Kidney (tissue), 14 donors: ENCODE results near the gene FHOD3. TPM values are rescaled to one million over a fixed set of nuclear protein-coding genes. Genes with fewer than 3 reads are reported as not detected.

Experiments used
- DNase-seq, 5 donors: peaks; one replicate each; pipeline ENCODE4 v3.0.0-alpha.2; 2013 to 2020
- FAIRE-seq: peaks from 2 replicates; lab custom pipeline; 2012; peaks lifted over from hg19 to GRCh38; lab: Jason Lieb, UNC
- H3K27ac ChIP-seq, 2 donors: one replicate each; pipeline ENCODE4 v1.7.0; 2013; ENCODE audit warnings: low read depth in 2 of 2, low read length in 2 of 2, inconsistent platforms in 1 of 2
- H3K27me3 ChIP-seq: one replicate; pipeline ENCODE4 v1.7.1; 2013; ENCODE audit warnings: low read length, inconsistent platforms; ENCODE audit not compliant: control insufficient read depth, insufficient read depth
- H3K36me3 ChIP-seq, 3 donors: one replicate each; pipeline versions ENCODE4 v1.7.0 to v1.7.1; 2013; ENCODE audit warnings: low read length in 3 of 3, control low read depth in 1 of 3, inconsistent platforms in 1 of 3; ENCODE audit not compliant: insufficient read depth in 3 of 3, control insufficient read depth in 2 of 3
- H3K4me1 ChIP-seq, 3 donors: one replicate each; pipeline versions ENCODE4 v1.7.0 to v1.7.1; 2013; ENCODE audit warnings: low read length in 3 of 3, inconsistent platforms in 1 of 3, low read depth in 1 of 3; ENCODE audit not compliant: control insufficient read depth in 2 of 3, insufficient read depth in 2 of 3
- H3K4me3 ChIP-seq, 3 donors: one replicate each; pipeline versions ENCODE4 v1.7.0 to v1.8.1; 2013; ENCODE audit warnings: low read length in 3 of 3, control low read depth in 1 of 3, inconsistent platforms in 1 of 3
- H3K9ac ChIP-seq, 3 donors: one replicate each; pipeline versions ENCODE4 v1.7.0 to v1.7.1; 2013; ENCODE audit warnings: low read length in 3 of 3, control low read depth in 1 of 3, inconsistent platforms in 1 of 3
- H3K9me3 ChIP-seq, 3 donors: one replicate each; pipeline versions ENCODE4 v1.7.0 to v1.7.1; 2013; ENCODE audit warnings: low read length in 3 of 3, control low read depth in 1 of 3, inconsistent platforms in 1 of 3; ENCODE audit not compliant: control insufficient read depth in 2 of 3, insufficient read depth in 1 of 3
- intact Hi-C: fragments of 100-400 bp; cut with DNase I; formaldehyde crosslinking; loops from one replicate; pipeline ENCODE4 v1.11.1; 2022
- polyA plus RNA-seq: library from polyadenylated mRNA; stranded (reverse); fragments of 350-450 nt; fragmentation: Illumina TruSeq; extraction: RNeasy Lipid Tissue Mini Kit (QIAGEN cat#74804); gene quantifications from one replicate; pipeline ENCODE4 v1.2.3, GENCODE V29; 2014; ENCODE audit warnings: low read depth, low replicate concordance; ENCODE audit not compliant: insufficient read depth
- total RNA-seq: library from RNA; stranded (reverse); fragmentation: NEBNext Ultra II Directional; extraction: Animal tissue kit (Norgen Biotek cat#: 25700); gene quantifications from one replicate; pipeline ENCODE4 v1.2.1, GENCODE V29; 2021
- TF ChIP-seq, protein P1 (sequence below): IDR thresholded peaks from 3 replicates; pipeline ENCODE4 v1.5.1; 2012; ENCODE audit warnings: mild to moderate bottlenecking, moderate library complexity, borderline replicate concordance; ENCODE audit not compliant: insufficient read depth; ENCODE audit errors: extremely low read depth
- donor health status: control.
- donor health status: control.
- donor health status: control.
- donor health status: control.
- donor health status: control.
- donor health status: DM: yes; HTN: yes; CAD: no.
- donor health status: Normal renal cell carcinoma (clear cell type).

Gene FHOD3
- total and polyA plus RNA-seq, 2 donors from 2014 or later: 21.5 to 28.0 TPM

DNA sequence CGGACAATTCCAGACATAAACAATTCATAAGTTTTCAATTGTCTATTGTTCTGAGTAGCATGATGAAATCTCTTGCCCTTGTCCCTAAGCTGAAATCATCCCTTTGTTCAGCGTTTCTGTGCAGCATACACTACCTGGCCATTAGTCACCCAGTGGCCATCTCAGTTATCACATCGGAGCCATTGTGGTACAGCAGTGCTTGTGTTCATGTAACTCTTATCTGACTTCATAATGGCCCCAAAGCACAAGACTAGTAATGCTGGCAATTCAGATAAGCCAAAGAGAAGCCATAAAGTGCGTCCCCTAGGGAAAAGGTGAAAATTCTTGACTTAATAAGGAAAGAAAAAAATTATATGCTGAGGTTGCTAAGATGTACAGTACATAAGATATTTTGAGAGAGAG, 127.2 kb downstream of the FHOD3 start:
- Histone ChIP-seq H3K9me3 (no peaks in the 10 kb centered on the region), H3K27me3 (no peaks in the 10 kb centered on the region), H3K36me3 (no peaks in the 10 kb centered on the region), H3K9ac (no peak overlapping the region), H3K4me1 (peaks cover 0 to 7% (median 5%) of the 10 kb centered on the region in 3 donors), H3K27ac (no peak overlapping the region), H3K4me3 (no peak overlapping the region)
- FAIRE-seq (no peak), DNase-seq (no peak)
- TF ChIP-seq, protein P1, sequence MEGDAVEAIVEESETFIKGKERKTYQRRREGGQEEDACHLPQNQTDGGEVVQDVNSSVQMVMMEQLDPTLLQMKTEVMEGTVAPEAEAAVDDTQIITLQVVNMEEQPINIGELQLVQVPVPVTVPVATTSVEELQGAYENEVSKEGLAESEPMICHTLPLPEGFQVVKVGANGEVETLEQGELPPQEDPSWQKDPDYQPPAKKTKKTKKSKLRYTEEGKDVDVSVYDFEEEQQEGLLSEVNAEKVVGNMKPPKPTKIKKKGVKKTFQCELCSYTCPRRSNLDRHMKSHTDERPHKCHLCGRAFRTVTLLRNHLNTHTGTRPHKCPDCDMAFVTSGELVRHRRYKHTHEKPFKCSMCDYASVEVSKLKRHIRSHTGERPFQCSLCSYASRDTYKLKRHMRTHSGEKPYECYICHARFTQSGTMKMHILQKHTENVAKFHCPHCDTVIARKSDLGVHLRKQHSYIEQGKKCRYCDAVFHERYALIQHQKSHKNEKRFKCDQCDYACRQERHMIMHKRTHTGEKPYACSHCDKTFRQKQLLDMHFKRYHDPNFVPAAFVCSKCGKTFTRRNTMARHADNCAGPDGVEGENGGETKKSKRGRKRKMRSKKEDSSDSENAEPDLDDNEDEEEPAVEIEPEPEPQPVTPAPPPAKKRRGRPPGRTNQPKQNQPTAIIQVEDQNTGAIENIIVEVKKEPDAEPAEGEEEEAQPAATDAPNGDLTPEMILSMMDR: peak; percentile 5
- intact Hi-C loops: no loop called here

DNA sequence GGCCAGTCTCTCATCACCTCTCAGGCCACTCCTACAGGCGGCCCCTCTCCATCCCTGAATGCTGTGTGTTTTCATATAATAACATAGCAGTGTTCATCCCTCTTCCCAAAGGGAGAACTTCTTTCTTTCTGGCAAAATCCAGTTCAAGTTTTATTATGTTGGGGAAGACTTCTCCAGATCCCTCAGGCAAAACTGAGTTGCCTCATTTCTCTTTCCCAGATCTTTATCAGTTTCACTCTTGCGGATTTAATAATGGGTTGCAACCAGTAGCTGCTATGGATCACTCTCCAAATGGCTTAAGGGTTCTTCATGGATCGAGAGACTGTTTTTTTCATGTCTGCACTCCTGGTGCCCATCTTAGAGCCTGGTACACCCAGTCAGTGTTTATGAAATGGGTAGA, 129.9 kb downstream of the FHOD3 start:
- TF ChIP-seq, protein P1: no peak
- H3K9me3 ChIP-seq: no peaks in the 10 kb centered on the region
- H3K36me3 ChIP-seq: no peaks in the 10 kb centered on the region
- intact Hi-C loops: no loop called here
- H3K4me1 ChIP-seq: no peaks in the 10 kb centered on the region
- no peak overlapping the region for H3K4me3 ChIP-seq
- no peak overlapping the region for H3K9ac ChIP-seq
- H3K27me3 ChIP-seq: no peaks in the 10 kb centered on the region
- FAIRE-seq: no peak
- no peak for DNase-seq
- H3K27ac ChIP-seq: no peak overlapping the region

DNA sequence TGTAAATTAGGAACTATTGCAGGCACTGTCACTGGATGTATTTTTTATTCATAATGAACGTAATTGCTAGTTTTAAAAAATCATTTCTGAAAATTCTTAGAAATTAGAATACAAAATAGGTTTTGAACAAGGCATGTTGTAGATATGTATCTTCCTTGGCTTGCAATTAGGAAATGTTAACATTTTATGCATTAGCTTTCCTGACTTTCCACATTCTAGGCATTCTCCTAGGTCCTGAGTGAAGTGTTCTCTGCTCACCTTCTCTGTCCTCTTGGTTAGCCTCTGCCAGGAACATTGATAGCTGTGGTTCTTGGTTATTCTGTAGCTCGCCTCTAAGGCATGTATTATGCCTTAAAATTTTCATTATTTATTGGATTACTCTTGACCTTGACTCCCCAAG, 130.3 kb downstream of the FHOD3 start:
- H3K36me3 ChIP-seq: no peaks in the 10 kb centered on the region
- H3K27ac ChIP-seq: no peak overlapping the region
- H3K9ac ChIP-seq: no peak overlapping the region
- FAIRE-seq: no peak
- intact Hi-C loops: no loop called here
- TF ChIP-seq, protein P1: no peak
- no peaks in the 10 kb centered on the region for H3K27me3 ChIP-seq
- H3K4me1 ChIP-seq: no peaks in the 10 kb centered on the region
- DNase-seq: no peak
- no peak overlapping the region for H3K4me3 ChIP-seq
- no peaks in the 10 kb centered on the region for H3K9me3 ChIP-seq

DNA sequence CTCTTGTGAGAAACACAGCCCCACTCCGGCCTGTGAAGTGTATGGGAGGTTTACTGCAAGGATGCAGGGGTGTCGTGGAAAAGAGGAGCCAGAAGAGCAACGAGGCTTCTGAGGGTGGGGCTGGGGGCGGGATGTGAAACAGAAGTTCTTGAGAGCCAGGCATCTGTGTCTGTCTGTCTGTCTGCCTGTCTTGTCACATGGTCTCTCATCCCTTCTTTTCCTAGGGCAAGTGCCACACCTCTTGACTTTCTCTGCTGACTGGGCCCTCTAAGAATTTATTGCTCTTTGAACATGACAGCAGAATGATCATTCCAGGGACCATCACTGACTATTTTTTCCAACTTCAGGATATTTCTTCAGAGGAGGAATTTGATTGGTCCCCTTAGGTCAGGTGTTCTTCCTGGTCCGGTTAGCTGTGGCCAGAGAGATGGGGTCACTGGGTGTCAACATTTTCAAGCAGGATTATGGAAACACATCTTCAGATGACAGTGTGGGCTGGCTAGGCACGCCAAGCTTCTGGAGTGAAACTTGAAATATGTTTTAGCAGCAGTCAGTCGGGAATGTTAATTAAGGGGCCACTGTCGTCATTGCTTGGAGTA, 131.0 kb downstream of the FHOD3 start:
- no peaks in the 10 kb centered on the region for H3K36me3 ChIP-seq
- no peaks in the 10 kb centered on the region for H3K27me3 ChIP-seq
- intact Hi-C loops: no loop called here
- no peak overlapping the region for H3K9ac ChIP-seq
- no peak overlapping the region for H3K4me3 ChIP-seq
- H3K9me3 ChIP-seq: no peaks in the 10 kb centered on the region
- TF ChIP-seq, protein P1: no peak
- no peak for DNase-seq
- no peak overlapping the region for H3K27ac ChIP-seq
- no peak for FAIRE-seq
- H3K4me1 ChIP-seq: peaks cover 0 to 2% (median 0%) of the 10 kb centered on the region in 3 donors
